ENCODE measurements around the gene TMEM141.

DNA sequence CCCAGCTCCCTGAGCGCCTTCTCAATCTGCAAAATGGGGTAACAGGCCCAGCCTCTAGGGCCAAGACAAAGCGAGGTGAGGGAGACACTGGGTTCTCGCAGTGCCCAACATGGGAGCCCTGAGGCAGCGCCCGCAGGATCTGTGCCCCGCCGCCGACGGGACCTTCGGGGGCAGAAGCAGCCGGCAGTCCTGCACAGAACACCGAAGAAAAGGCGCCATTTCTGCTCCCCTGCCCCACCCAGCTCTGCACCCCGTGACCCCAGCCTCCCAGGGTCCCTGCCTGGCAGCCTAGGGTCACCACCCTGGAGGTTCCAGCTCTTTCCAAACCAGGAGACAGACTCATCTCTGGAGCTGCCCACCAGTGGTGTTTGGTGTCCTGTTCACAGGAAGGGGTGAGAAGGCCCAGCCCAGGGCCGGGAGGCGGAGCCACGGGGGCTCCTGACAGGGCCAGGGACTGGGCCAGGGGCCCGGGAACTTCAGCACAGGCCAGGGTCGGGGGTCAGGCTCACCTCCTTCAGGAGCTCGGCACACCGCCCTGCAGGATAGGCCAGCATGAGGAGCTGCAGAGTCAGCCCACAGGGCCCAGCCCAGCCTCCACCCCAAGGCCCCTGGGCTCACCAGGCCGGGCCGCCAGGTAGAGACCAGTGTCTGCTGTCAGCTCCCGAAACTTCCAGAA is 36.4 kb upstream of the TMEM141 start:
- TF ChIP-seq SIN3A (conservative IDR thresholded peaks at IDR 0.05 in 1 of 2, IDR thresholded peaks at IDR 0.05 in 1 of 2; ENCODE audit: low read depth in 1 of 2, low read length in 2 of 2) (no peak), TAF1 (IDR thresholded peaks at IDR 0.05; ENCODE audit: low read depth, low read length) (no peak), EZH2 (IDR thresholded peaks at IDR 0.05; ENCODE audit: low read depth, low read length, severe bottlenecking) (no peak), RAD21 (IDR thresholded peaks at IDR 0.05 in 1 of 2, conservative IDR thresholded peaks at IDR 0.05 in 1 of 2; ENCODE audit: low read depth in 2 of 2, low read length in 2 of 2) (no peak), SP1 (IDR thresholded peaks at IDR 0.05; ENCODE audit: low read depth, low read length) (no peak), GABPA (IDR thresholded peaks at IDR 0.05; ENCODE audit: borderline replicate concordance, insufficient read depth, low read length) (no peak), CTCF (IDR thresholded peaks at IDR 0.05; ENCODE audit: control extremely low read depth in 1 of 3, insufficient read depth in 1 of 3, low read depth in 1 of 3, low read length in 3 of 3) (no peak), ATF3 (IDR thresholded peaks at IDR 0.05; ENCODE audit: insufficient read depth, low read depth, low read length) (no peak), SP4 (IDR thresholded peaks at IDR 0.05; ENCODE audit: low read length) (no peak), MAX (IDR thresholded peaks at IDR 0.05) (no peak), SUZ12 (IDR thresholded peaks at IDR 0.05; ENCODE audit: low read length) (no peak)

Measured in H1 (cell line).